ENCODE data around the gene BICC1. TPM values are rescaled to one million over a fixed set of nuclear protein-coding genes. Genes with fewer than 3 reads are reported as not detected.

BICC1 gene
- total RNA-seq, 1 experiment from 2014 or later = not detected

DNA sequence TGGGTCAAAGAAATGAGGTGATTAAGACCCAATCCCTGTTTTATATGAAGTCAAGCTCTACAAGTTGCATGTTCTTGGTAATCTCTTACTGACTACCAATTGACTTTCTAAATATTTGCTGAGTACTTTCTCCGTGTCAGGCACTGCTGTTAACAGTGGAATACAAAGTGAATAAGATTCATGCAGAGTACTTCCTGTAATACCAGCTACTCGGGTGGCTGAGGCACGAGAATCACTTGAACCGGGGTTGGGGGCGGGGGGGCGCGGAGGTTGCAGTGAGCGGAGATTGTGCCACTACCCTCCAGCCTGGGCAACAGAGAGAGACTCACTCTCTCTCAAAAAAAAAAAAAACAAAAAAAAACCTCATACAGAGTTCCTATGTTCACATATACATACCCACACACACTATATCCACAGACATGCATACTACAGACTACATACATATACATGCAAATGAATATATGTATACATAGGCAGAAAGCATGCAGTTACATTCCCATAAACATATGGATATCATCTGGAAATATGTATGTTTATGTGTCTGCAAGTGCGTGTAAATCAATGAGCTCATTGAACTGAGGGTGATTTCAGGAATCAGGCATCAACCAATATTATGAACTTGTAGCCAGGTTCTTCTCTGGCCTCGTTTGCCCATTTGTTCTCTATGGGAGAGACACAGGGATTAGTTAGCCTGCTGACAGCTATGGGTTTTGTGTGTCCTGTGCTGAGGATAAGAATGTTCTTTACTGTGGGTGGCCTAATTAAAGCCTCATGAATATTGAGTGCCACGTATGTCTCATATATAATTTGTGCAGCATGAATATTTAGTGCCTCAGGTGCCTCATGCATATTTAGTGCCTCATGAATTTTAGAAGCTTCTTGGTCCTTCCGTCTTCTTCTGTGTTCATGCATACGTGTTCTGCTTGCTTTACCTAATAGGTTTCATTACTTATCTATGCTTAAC, 73.9 kb downstream of the BICC1 start:
- Histone ChIP-seq H3K27ac (ENCODE audit: low read depth, low read length) (no peak overlapping the region), H3K9me2 (ENCODE audit: insufficient read depth) (no peaks in the 10 kb centered on the region), H4K20me1 (ENCODE audit: insufficient read depth) (no peaks in the 10 kb centered on the region), H3K9me3 (ENCODE audit: control insufficient read depth in 1 of 2, insufficient read depth in 1 of 2, low read depth in 1 of 2, low read length in 2 of 2) (no peaks in the 10 kb centered on the region), H3K36me3 (ENCODE audit: control insufficient read depth in 1 of 2, insufficient read depth in 2 of 2, low read length in 2 of 2) (no peaks in the 10 kb centered on the region), H3K9ac (ENCODE audit: low read length) (no peak overlapping the region), H3K4me3 (replicated peaks in 1 of 2; ENCODE audit: low read depth in 1 of 2, low read length in 2 of 2) (no peak overlapping the region), H3K79me2 (ENCODE audit: insufficient read depth, low read length) (no peaks in the 10 kb centered on the region), H3K27me3 (ENCODE audit: insufficient read depth, low read length) (peaks cover 16% of the 10 kb centered on the region; the same call in 1 of the 2 replicates), H3K4me2 (ENCODE audit: low read length) (no peak overlapping the region), H3K4me1 (ENCODE audit: control insufficient read depth in 1 of 2, insufficient read depth in 2 of 2, low read length in 2 of 2) (no peaks in the 10 kb centered on the region), H2AFZ (ENCODE audit: low read depth, low read length, poor library complexity, severe bottlenecking) (no peak overlapping the region)
- BruUV-seq (replicated peaks) = no TSS peak
- ATAC-seq (no peak), DNase-seq (ENCODE audit: low read depth, low spot score) (no peak)
- ChIA-PET CTCF (no interaction called here), POLR2A (no interaction called here), RAD21 (ENCODE audit: low non-redundant PET in 1 of 2, low total read pairs in 2 of 2, uncharacterized antibody in 2 of 2, unreplicated experiment in 2 of 2) (no interaction called here)
- TF ChIP-seq ZNF274 (IDR thresholded peaks at IDR 0.05; ENCODE audit: low read depth, low read length) (no peak), SIN3A (IDR thresholded peaks at IDR 0.05; ENCODE audit: low read depth) (no peak), FOSL1 (IDR thresholded peaks at IDR 0.05; ENCODE audit: low read depth) (no peak), SRF (IDR thresholded peaks at IDR 0.05; ENCODE audit: low read depth) (no peak), POLR2A (IDR thresholded peaks at IDR 0.05; ENCODE audit: borderline replicate concordance, extremely low read depth, insufficient read depth, insufficient read length) (no peak), SP1 (IDR thresholded peaks at IDR 0.05; ENCODE audit: low read depth) (no peak), ZFX (IDR thresholded peaks at IDR 0.05) (no peak), ELF1 (IDR thresholded peaks at IDR 0.05; ENCODE audit: borderline replicate concordance, low read depth) (no peak), EGR1 (IDR thresholded peaks at IDR 0.05; ENCODE audit: low read depth) (no peak), EZH2phosphoT487 (IDR thresholded peaks at IDR 0.05; ENCODE audit: borderline replicate concordance) (no peak), CEBPB (IDR thresholded peaks at IDR 0.05; ENCODE audit: low read depth) (no peak), TCF7L2 (IDR thresholded peaks at IDR 0.05; ENCODE audit: borderline replicate concordance, extremely low read depth, insufficient read depth, insufficient read length) (no peak), EZH2 (IDR thresholded peaks at IDR 0.05) (no peak), RAD21 (IDR thresholded peaks at IDR 0.05; ENCODE audit: low read depth) (no peak)
- TF ChIP-seq, protein P1, sequence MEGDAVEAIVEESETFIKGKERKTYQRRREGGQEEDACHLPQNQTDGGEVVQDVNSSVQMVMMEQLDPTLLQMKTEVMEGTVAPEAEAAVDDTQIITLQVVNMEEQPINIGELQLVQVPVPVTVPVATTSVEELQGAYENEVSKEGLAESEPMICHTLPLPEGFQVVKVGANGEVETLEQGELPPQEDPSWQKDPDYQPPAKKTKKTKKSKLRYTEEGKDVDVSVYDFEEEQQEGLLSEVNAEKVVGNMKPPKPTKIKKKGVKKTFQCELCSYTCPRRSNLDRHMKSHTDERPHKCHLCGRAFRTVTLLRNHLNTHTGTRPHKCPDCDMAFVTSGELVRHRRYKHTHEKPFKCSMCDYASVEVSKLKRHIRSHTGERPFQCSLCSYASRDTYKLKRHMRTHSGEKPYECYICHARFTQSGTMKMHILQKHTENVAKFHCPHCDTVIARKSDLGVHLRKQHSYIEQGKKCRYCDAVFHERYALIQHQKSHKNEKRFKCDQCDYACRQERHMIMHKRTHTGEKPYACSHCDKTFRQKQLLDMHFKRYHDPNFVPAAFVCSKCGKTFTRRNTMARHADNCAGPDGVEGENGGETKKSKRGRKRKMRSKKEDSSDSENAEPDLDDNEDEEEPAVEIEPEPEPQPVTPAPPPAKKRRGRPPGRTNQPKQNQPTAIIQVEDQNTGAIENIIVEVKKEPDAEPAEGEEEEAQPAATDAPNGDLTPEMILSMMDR (IDR thresholded peaks at IDR 0.05 in 2 of 3, conservative IDR thresholded peaks at IDR 0.05 in 1 of 3; ENCODE audit: borderline replicate concordance in 1 of 3, insufficient read depth in 1 of 3, low read depth in 2 of 3, low read length in 2 of 3) = no peak
- TF ChIP-seq, protein P2, sequence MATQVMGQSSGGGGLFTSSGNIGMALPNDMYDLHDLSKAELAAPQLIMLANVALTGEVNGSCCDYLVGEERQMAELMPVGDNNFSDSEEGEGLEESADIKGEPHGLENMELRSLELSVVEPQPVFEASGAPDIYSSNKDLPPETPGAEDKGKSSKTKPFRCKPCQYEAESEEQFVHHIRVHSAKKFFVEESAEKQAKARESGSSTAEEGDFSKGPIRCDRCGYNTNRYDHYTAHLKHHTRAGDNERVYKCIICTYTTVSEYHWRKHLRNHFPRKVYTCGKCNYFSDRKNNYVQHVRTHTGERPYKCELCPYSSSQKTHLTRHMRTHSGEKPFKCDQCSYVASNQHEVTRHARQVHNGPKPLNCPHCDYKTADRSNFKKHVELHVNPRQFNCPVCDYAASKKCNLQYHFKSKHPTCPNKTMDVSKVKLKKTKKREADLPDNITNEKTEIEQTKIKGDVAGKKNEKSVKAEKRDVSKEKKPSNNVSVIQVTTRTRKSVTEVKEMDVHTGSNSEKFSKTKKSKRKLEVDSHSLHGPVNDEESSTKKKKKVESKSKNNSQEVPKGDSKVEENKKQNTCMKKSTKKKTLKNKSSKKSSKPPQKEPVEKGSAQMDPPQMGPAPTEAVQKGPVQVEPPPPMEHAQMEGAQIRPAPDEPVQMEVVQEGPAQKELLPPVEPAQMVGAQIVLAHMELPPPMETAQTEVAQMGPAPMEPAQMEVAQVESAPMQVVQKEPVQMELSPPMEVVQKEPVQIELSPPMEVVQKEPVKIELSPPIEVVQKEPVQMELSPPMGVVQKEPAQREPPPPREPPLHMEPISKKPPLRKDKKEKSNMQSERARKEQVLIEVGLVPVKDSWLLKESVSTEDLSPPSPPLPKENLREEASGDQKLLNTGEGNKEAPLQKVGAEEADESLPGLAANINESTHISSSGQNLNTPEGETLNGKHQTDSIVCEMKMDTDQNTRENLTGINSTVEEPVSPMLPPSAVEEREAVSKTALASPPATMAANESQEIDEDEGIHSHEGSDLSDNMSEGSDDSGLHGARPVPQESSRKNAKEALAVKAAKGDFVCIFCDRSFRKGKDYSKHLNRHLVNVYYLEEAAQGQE (IDR thresholded peaks at IDR 0.05; ENCODE audit: low read depth) = no peak
- TF ChIP-seq, protein P3, sequence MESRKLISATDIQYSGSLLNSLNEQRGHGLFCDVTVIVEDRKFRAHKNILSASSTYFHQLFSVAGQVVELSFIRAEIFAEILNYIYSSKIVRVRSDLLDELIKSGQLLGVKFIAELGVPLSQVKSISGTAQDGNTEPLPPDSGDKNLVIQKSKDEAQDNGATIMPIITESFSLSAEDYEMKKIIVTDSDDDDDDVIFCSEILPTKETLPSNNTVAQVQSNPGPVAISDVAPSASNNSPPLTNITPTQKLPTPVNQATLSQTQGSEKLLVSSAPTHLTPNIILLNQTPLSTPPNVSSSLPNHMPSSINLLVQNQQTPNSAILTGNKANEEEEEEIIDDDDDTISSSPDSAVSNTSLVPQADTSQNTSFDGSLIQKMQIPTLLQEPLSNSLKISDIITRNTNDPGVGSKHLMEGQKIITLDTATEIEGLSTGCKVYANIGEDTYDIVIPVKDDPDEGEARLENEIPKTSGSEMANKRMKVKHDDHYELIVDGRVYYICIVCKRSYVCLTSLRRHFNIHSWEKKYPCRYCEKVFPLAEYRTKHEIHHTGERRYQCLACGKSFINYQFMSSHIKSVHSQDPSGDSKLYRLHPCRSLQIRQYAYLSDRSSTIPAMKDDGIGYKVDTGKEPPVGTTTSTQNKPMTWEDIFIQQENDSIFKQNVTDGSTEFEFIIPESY (IDR thresholded peaks at IDR 0.05; ENCODE audit: extremely low read depth, insufficient replicate concordance, low read length) = no peak
- TF ChIP-seq, protein P4, sequence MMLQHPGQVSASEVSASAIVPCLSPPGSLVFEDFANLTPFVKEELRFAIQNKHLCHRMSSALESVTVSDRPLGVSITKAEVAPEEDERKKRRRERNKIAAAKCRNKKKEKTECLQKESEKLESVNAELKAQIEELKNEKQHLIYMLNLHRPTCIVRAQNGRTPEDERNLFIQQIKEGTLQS (IDR thresholded peaks at IDR 0.05) = no peak
- TF ChIP-seq, protein P5, sequence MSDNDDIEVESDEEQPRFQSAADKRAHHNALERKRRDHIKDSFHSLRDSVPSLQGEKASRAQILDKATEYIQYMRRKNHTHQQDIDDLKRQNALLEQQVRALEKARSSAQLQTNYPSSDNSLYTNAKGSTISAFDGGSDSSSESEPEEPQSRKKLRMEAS (IDR thresholded peaks at IDR 0.05) = no peak
- intact Hi-C loops (cut with micrococcal nuclease) = no loop called here
